ENCODE measurements around the gene ZNHIT2.

Gene ZNHIT2

GRCh38 chr11:65112546-65113360, 4.7 kb downstream of the ZNHIT2 start:
- Histone ChIP-seq H3K4me3 (peak overlapping the region; percentile 76), H3K27ac (peak overlapping the region in 1 of 2 donors; percentile 62)
- peak; percentile 87 for TF ChIP-seq CTCF (IDR thresholded peaks at IDR 0.05)
- no peak for DNase-seq (ENCODE audit: low spot score)

- TF ChIP-seq CTCF (IDR thresholded peaks at IDR 0.05): no peak
- peak; percentile 93 for DNase-seq (ENCODE audit: low spot score)
- Histone ChIP-seq H3K27ac (peak within 1 kb of the TSS in 1 of 2 donors; percentile 62), H3K4me3 (peak within 1 kb of the TSS; percentile 76)
Observed at GRCh38 chr11:65111744-65112545, 5.6 kb downstream of the ZNHIT2 start, which contains the start of gene TM7SF2. TSS of gene TM7SF2 (plus strand) at chr11:65111872. CDS start at chr11:65112016, 144 bp downstream.

- no peak for TF ChIP-seq CTCF (IDR thresholded peaks at IDR 0.05)
- peak overlapping the region; percentile 76 for H3K4me3 ChIP-seq
- peak overlapping the region in 1 of 2 donors; percentile 62 for H3K27ac ChIP-seq
- DNase-seq (ENCODE audit: low spot score): no peak
Observed at GRCh38 chr11:65111159-65111743, 6.2 kb downstream of the ZNHIT2 start.

- no peak overlapping the region for H3K4me3 ChIP-seq
- H3K27ac ChIP-seq: peak overlapping the region in 1 of 2 donors; percentile 62
Observed at GRCh38 chr11:65110354-65110861, 7.1 kb downstream of the ZNHIT2 start.

GRCh38 chr11:65109231-65110198, 8.0 kb downstream of the ZNHIT2 start:
- DNase-seq (ENCODE audit: low spot score): no peak
- no peak overlapping the region for H3K4me3 ChIP-seq
- H3K27ac ChIP-seq: no peak overlapping the region

More at GRCh38 chr11:65110354-65110861, 7.1 kb downstream of the ZNHIT2 start:
- TF ChIP-seq CTCF (IDR thresholded peaks at IDR 0.05): peak; percentile 98
- DNase-seq (ENCODE audit: low spot score): peak; percentile 90

More at GRCh38 chr11:65109231-65110198, 8.0 kb downstream of the ZNHIT2 start:
- no peak for TF ChIP-seq CTCF (IDR thresholded peaks at IDR 0.05)

All from coronary artery (tissue), 2 donors.